ENCODE results near the gene SEMA6C.
"Not testable (repeated sequence)": the region's sequence is repeated elsewhere in the genome, so short reads cannot be mapped to it uniquely, and the experiment has no call there.

The SEMA6C gene

GRCh38 chr1:151113877-151114276 is 32.6 kb downstream of the SEMA6C start:
- no peak for DNase-seq

GRCh38 chr1:151108331-151108730 is 38.1 kb downstream of the SEMA6C start:
- DNase-seq: no peak

GRCh38 chr1:151106894-151107293 is 39.5 kb downstream of the SEMA6C start:
- no peak for DNase-seq

- no peak for DNase-seq
Observed at GRCh38 chr1:151104630-151105029, 41.8 kb downstream of the SEMA6C start.

GRCh38 chr1:151098126-151098525 is 48.3 kb downstream of the SEMA6C start:
- DNase-seq: no peak

- DNase-seq: not testable (repeated sequence)
Observed at GRCh38 chr1:151097426-151097825, 49.0 kb downstream of the SEMA6C start.

GRCh38 chr1:151085953-151086559 is 60.4 kb downstream of the SEMA6C start:
- DNase-seq: no peak

Data from activated CD4-positive, alpha-beta T cell treated with anti-CD3 and anti-CD28 coated beads, Interleukin-2, amount 50 U/mL, for 4 hours (primary cell).